ENCODE data around the gene RPUSD4. TPM values are rescaled to one million over a fixed set of nuclear protein-coding genes. Genes with fewer than 3 reads are reported as not detected.

RPUSD4 gene
- polyA plus RNA-seq, 1 of the 3 experiments (the other 2 are of a cell fraction): 18.0 TPM

- POLR2A ChIA-PET: no interaction called here
- no peak overlapping the region for H3K9ac ChIP-seq
- H3K4me1 ChIP-seq (ENCODE audit: control insufficient read depth in 1 of 2, insufficient read depth in 2 of 2, low read depth in 1 of 2, low read length in 1 of 2): peaks cover 0 to 15% of the 10 kb centered on the region in 2 experiments; a peak in 1 of 4 replicates
- no peak overlapping the region for H2AFZ ChIP-seq (ENCODE audit: low read depth)
- H3K9me3 ChIP-seq: no peaks in the 10 kb centered on the region; the same call in 1 of the 2 replicates
- no peaks in the 10 kb centered on the region for H3K79me2 ChIP-seq (ENCODE audit: insufficient read depth)
- no peak for DNase-seq
- no peaks in the 10 kb centered on the region for H3K9me2 ChIP-seq
- no peak overlapping the region for H3K4me2 ChIP-seq
- no peak overlapping the region for H3K4me3 ChIP-seq (ENCODE audit: low read depth in 2 of 2, low read length in 1 of 2)
- H3K27me3 ChIP-seq (ENCODE audit: insufficient read depth): no peaks in the 10 kb centered on the region
- no peaks in the 10 kb centered on the region for H3F3A ChIP-seq (replicated peaks; ENCODE audit: insufficient read depth)
- CTCF ChIA-PET: interaction anchor here (1.3 kb wide), 1 partner anchor 73 kb away, joined by 4 read pairs; no protein-coding TSS in a partner anchor
- no peaks in the 10 kb centered on the region for H3K36me3 ChIP-seq (replicated peaks in 1 of 2; ENCODE audit: control insufficient read depth in 1 of 2, insufficient read depth in 2 of 2, low read length in 1 of 2)
- H3K27ac ChIP-seq (ENCODE audit: low read depth in 2 of 2, low read length in 1 of 2): no peak overlapping the region
- no peaks in the 10 kb centered on the region for H4K20me1 ChIP-seq (ENCODE audit: insufficient read depth)
- TF ChIP-seq EZH2phosphoT487 (IDR thresholded peaks at IDR 0.05; ENCODE audit: borderline replicate concordance, low read depth) (no peak), RXRA (IDR thresholded peaks at IDR 0.05; ENCODE audit: borderline replicate concordance, low read depth) (no peak), ZBTB33 (IDR thresholded peaks at IDR 0.05; ENCODE audit: borderline replicate concordance, low read depth) (no peak), NFIC (IDR thresholded peaks at IDR 0.05; ENCODE audit: borderline replicate concordance) (no peak), ELF1 (IDR thresholded peaks at IDR 0.05) (no peak), PBX3 (IDR thresholded peaks at IDR 0.05) (no peak), TEAD4 (IDR thresholded peaks at IDR 0.05; ENCODE audit: borderline replicate concordance, insufficient read depth) (no peak), RAD21 (IDR thresholded peaks at IDR 0.05; ENCODE audit: low read length) (no peak), CHD2 (IDR thresholded peaks at IDR 0.05; ENCODE audit: low read length, partially characterized antibody) (no peak), RCOR1 (IDR thresholded peaks at IDR 0.05; ENCODE audit: low read length) (no peak), EP300 (IDR thresholded peaks at IDR 0.05; ENCODE audit: borderline replicate concordance in 1 of 2, low read depth in 1 of 2, low read length in 1 of 2) (no peak), FOXM1 (IDR thresholded peaks at IDR 0.05; ENCODE audit: low read depth) (no peak), SIN3A (IDR thresholded peaks at IDR 0.05; ENCODE audit: borderline replicate concordance, low read depth, low read length) (no peak), FOXJ3 (CRISPR knock-in tag; IDR thresholded peaks at IDR 0.05) (no peak), TCF12 (IDR thresholded peaks at IDR 0.05) (no peak), GATA2 (CRISPR knock-in tag; IDR thresholded peaks at IDR 0.05) (no peak), FOSL2 (IDR thresholded peaks at IDR 0.05; ENCODE audit: borderline replicate concordance, low read depth) (no peak)
- WGBS (ENCODE audit: low lambda C conversion rate): 28% methylated on average over 1 of the region's 1 CpG
Observed at GRCh38 chr11:126152152-126152551, 59.3 kb downstream of the RPUSD4 start.

Small RNA genes within 50 kb of the gene (small RNA-seq; reads per million reads assigned to genes)
- gene AP001893.2 (0 to 0.40 (median 0) reads per million in 7 experiments), gene RN7SL351P (0 reads per million in 7 experiments), gene RNU4-86P (0 reads per million in 7 experiments)

Other genes starting within 250 kb of the RPUSD4 start
- gene CDON, start 148.8 kb downstream of the RPUSD4 start, polyA plus RNA-seq (2012; rRNA removed): 3.7 and 4.2 TPM in 2 replicates
- 19.5 and 27.8 TPM in 2 replicates for gene FAM118B, start 132 bp upstream of the RPUSD4 start, polyA plus RNA-seq (2012; rRNA removed)
- 129 and 158 TPM in 2 replicates for gene SRPRA, start 57.2 kb upstream of the RPUSD4 start, polyA plus RNA-seq (2012; rRNA removed)
- gene FOXRED1, start 57.5 kb upstream of the RPUSD4 start, polyA plus RNA-seq (2012; rRNA removed): 35.2 and 41.3 TPM in 2 replicates
- gene TIRAP, start 71.4 kb upstream of the RPUSD4 start, polyA plus RNA-seq (2012; rRNA removed): 5.5 and 6.2 TPM in 2 replicates
- 35.5 and 48.1 TPM in 2 replicates for gene DCPS, start 92.4 kb upstream of the RPUSD4 start, polyA plus RNA-seq (2012; rRNA removed)
- gene ST3GAL4, start 144.0 kb upstream of the RPUSD4 start, polyA plus RNA-seq (2012; rRNA removed): 27.1 and 32.0 TPM in 2 replicates

All from SK-N-SH (cell line).